Muscle layer of colon (tissue), 2 donors: ENCODE data around the gene RIT2.

Experiments
- H3K27ac ChIP-seq: one replicate; pipeline ENCODE4 v1.7.0; 2013; ENCODE audit warnings: low read depth, mild to moderate bottlenecking, low read length, moderate library complexity
- H3K27me3 ChIP-seq, 2 donors: one replicate each; pipeline ENCODE4 v1.7.0; 2013; ENCODE audit warnings: low read length in 2 of 2, mild to moderate bottlenecking in 2 of 2; ENCODE audit not compliant: insufficient read depth in 2 of 2, control insufficient read depth in 1 of 2
- H3K36me3 ChIP-seq: one replicate; pipeline ENCODE4 v1.7.0; 2013; ENCODE audit warnings: mild to moderate bottlenecking, low read length; ENCODE audit not compliant: insufficient read depth
- H3K4me1 ChIP-seq: one replicate; pipeline ENCODE4 v1.7.0; 2013; ENCODE audit warnings: mild to moderate bottlenecking, low read length; ENCODE audit not compliant: insufficient read depth
- H3K4me3 ChIP-seq, 2 donors: one replicate each; pipeline ENCODE4 v1.7.0; 2013; ENCODE audit warnings: low read length in 2 of 2, low read depth in 1 of 2, mild to moderate bottlenecking in 1 of 2, moderate library complexity in 1 of 2
- H3K9ac ChIP-seq: one replicate; pipeline ENCODE4 v1.7.0; 2013; ENCODE audit warnings: low read length
- H3K9me3 ChIP-seq: one replicate; pipeline ENCODE4 v1.7.0; 2013; ENCODE audit warnings: mild to moderate bottlenecking, low read length
- donor health status: abdominal sarcoma.
- donor health status: Adenocarcinoma of cecum.

Gene RIT2

GRCh38 chr18:42925036-42925435 is 190.4 kb downstream of the RIT2 start:
- Histone ChIP-seq H3K9me3 (no peaks in the 10 kb centered on the region), H3K9ac (no peak overlapping the region), H3K27ac (no peak overlapping the region), H3K4me1 (no peaks in the 10 kb centered on the region), H3K27me3 (no peaks in the 10 kb centered on the region), H3K4me3 (no peak overlapping the region), H3K36me3 (no peaks in the 10 kb centered on the region)

- Histone ChIP-seq H3K9me3 (no peaks in the 10 kb centered on the region), H3K27me3 (no peaks in the 10 kb centered on the region), H3K27ac (no peak overlapping the region), H3K4me3 (no peak overlapping the region), H3K4me1 (no peaks in the 10 kb centered on the region), H3K36me3 (no peaks in the 10 kb centered on the region), H3K9ac (no peak overlapping the region)
Observed at GRCh38 chr18:42922363-42922762, 193.1 kb downstream of the RIT2 start.

- Histone ChIP-seq H3K27ac (no peak overlapping the region), H3K4me1 (no peaks in the 10 kb centered on the region), H3K4me3 (no peak overlapping the region), H3K9ac (no peak overlapping the region), H3K36me3 (no peaks in the 10 kb centered on the region), H3K9me3 (no peaks in the 10 kb centered on the region), H3K27me3 (no peaks in the 10 kb centered on the region)
Observed at GRCh38 chr18:42921226-42921737, 194.2 kb downstream of the RIT2 start.

- H3K36me3 ChIP-seq: no peaks in the 10 kb centered on the region
- H3K9me3 ChIP-seq: no peaks in the 10 kb centered on the region
- no peak overlapping the region for H3K4me3 ChIP-seq
- H3K4me1 ChIP-seq: no peaks in the 10 kb centered on the region
- no peak overlapping the region for H3K9ac ChIP-seq
- H3K27ac ChIP-seq: no peak overlapping the region
- H3K27me3 ChIP-seq: no peaks in the 10 kb centered on the region
Observed at GRCh38 chr18:42920621-42921020, 194.9 kb downstream of the RIT2 start.

- H3K9me3 ChIP-seq: no peaks in the 10 kb centered on the region
- H3K36me3 ChIP-seq: no peaks in the 10 kb centered on the region
- H3K4me1 ChIP-seq: no peaks in the 10 kb centered on the region
- H3K4me3 ChIP-seq: no peak overlapping the region
- H3K9ac ChIP-seq: no peak overlapping the region
- no peaks in the 10 kb centered on the region for H3K27me3 ChIP-seq
- H3K27ac ChIP-seq: no peak overlapping the region
Observed at GRCh38 chr18:42915299-42915698, 200.2 kb downstream of the RIT2 start.

- Histone ChIP-seq H3K27me3 (no peaks in the 10 kb centered on the region), H3K27ac (no peak overlapping the region), H3K9me3 (no peaks in the 10 kb centered on the region), H3K9ac (no peak overlapping the region), H3K4me3 (no peak overlapping the region), H3K36me3 (no peaks in the 10 kb centered on the region), H3K4me1 (no peaks in the 10 kb centered on the region)
Observed at GRCh38 chr18:42914476-42914875, 201.0 kb downstream of the RIT2 start.

- Histone ChIP-seq H3K4me1 (no peaks in the 10 kb centered on the region), H3K27ac (no peak overlapping the region), H3K36me3 (no peaks in the 10 kb centered on the region), H3K9ac (no peak overlapping the region), H3K9me3 (no peaks in the 10 kb centered on the region), H3K4me3 (no peak overlapping the region), H3K27me3 (no peaks in the 10 kb centered on the region)
Observed at GRCh38 chr18:42909095-42909494, 206.4 kb downstream of the RIT2 start.

GRCh38 chr18:42906761-42907160 is 208.7 kb downstream of the RIT2 start:
- Histone ChIP-seq H3K4me3 (no peak overlapping the region), H3K9ac (no peak overlapping the region), H3K27ac (no peak overlapping the region), H3K4me1 (no peaks in the 10 kb centered on the region), H3K36me3 (no peaks in the 10 kb centered on the region), H3K9me3 (no peaks in the 10 kb centered on the region), H3K27me3 (no peaks in the 10 kb centered on the region)

GRCh38 chr18:42901161-42901560 is 214.3 kb downstream of the RIT2 start:
- Histone ChIP-seq H3K4me3 (no peak overlapping the region), H3K27me3 (no peaks in the 10 kb centered on the region), H3K27ac (no peak overlapping the region), H3K9me3 (no peaks in the 10 kb centered on the region), H3K4me1 (no peaks in the 10 kb centered on the region), H3K36me3 (no peaks in the 10 kb centered on the region), H3K9ac (no peak overlapping the region)

GRCh38 chr18:42893977-42894376 is 221.5 kb downstream of the RIT2 start:
- no peaks in the 10 kb centered on the region for H3K9me3 ChIP-seq
- no peak overlapping the region for H3K27ac ChIP-seq
- H3K36me3 ChIP-seq: no peaks in the 10 kb centered on the region
- no peak overlapping the region for H3K4me3 ChIP-seq
- peaks cover 4% of the 10 kb centered on the region for H3K4me1 ChIP-seq
- H3K9ac ChIP-seq: no peak overlapping the region
- no peaks in the 10 kb centered on the region for H3K27me3 ChIP-seq

GRCh38 chr18:42892181-42892580 is 223.3 kb downstream of the RIT2 start:
- no peaks in the 10 kb centered on the region for H3K27me3 ChIP-seq
- H3K9ac ChIP-seq: no peak overlapping the region
- H3K4me3 ChIP-seq: no peak overlapping the region
- H3K4me1 ChIP-seq: peaks cover 4% of the 10 kb centered on the region
- H3K9me3 ChIP-seq: no peaks in the 10 kb centered on the region
- H3K36me3 ChIP-seq: no peaks in the 10 kb centered on the region
- H3K27ac ChIP-seq: no peak overlapping the region

GRCh38 chr18:42891705-42892104 is 223.8 kb downstream of the RIT2 start:
- no peak overlapping the region for H3K27ac ChIP-seq
- no peak overlapping the region for H3K9ac ChIP-seq
- no peaks in the 10 kb centered on the region for H3K36me3 ChIP-seq
- peaks cover 4% of the 10 kb centered on the region for H3K4me1 ChIP-seq
- no peak overlapping the region for H3K4me3 ChIP-seq
- no peaks in the 10 kb centered on the region for H3K27me3 ChIP-seq
- H3K9me3 ChIP-seq: no peaks in the 10 kb centered on the region
